ENCODE measurements around the gene IFNA17. TPM values are rescaled to one million over a fixed set of nuclear protein-coding genes. Genes with fewer than 3 reads are reported as not detected.
"Not testable (repeated sequence)": the region's sequence is repeated elsewhere in the genome, so short reads cannot be mapped to it uniquely, and the experiment has no call there.

Gene IFNA17
- total and polyA plus RNA-seq, 3 donors from 2014 or later = not detected

- H3K4me1 ChIP-seq; H3K27ac ChIP-seq; H3K27me3 ChIP-seq; H3K36me3 ChIP-seq (ENCODE audit: low read depth, missing control alignments); H3K4me3 ChIP-seq; intact Hi-C loops (cut with DNase I; ENCODE audit: low total_unique reads); H3K9me3 ChIP-seq: not testable (repeated sequence)
- peak in 1 of 3 experiments; percentile 18 for TF ChIP-seq CTCF (IDR thresholded peaks at IDR 0.05)
- DNase-seq = peak; percentile 35
- WGBS, 2 donors = 46 to 48% methylated on average over 4 of the region's 4 CpGs
These were observed 44.9 kb downstream of the IFNA17 start for GRCh38 chr9:21182810-21183736.

Other genes starting within 250 kb of the IFNA17 start
- gene HACD4, start 196.6 kb downstream of the IFNA17 start, total RNA-seq = 1 to 10 TPM; 1.9 to 2.8 TPM
- gene HACD4, start 196.6 kb downstream of the IFNA17 start, polyA plus RNA-seq (ENCODE audit: insufficient read depth, low read depth, low replicate concordance) = 2.0 TPM
- not detected for gene IFNB1, start 150.3 kb downstream of the IFNA17 start, total RNA-seq
- not detected for gene IFNB1, start 150.3 kb downstream of the IFNA17 start, polyA plus RNA-seq (ENCODE audit: insufficient read depth, low read depth, low replicate concordance)
- not detected for gene IFNW1, start 86.4 kb downstream of the IFNA17 start, total RNA-seq
- gene IFNW1, start 86.4 kb downstream of the IFNA17 start, polyA plus RNA-seq (ENCODE audit: insufficient read depth, low read depth, low replicate concordance) = not detected
- not detected for gene IFNA21, start 61.6 kb downstream of the IFNA17 start, total RNA-seq
- not detected for gene IFNA21, start 61.6 kb downstream of the IFNA17 start, polyA plus RNA-seq (ENCODE audit: insufficient read depth, low read depth, low replicate concordance)
- not detected for gene IFNA4, start 40.6 kb downstream of the IFNA17 start, total RNA-seq
- not detected for gene IFNA4, start 40.6 kb downstream of the IFNA17 start, polyA plus RNA-seq (ENCODE audit: insufficient read depth, low read depth, low replicate concordance)
- not detected for gene IFNA7, start 26.0 kb downstream of the IFNA17 start, total RNA-seq
- not detected for gene IFNA7, start 26.0 kb downstream of the IFNA17 start, polyA plus RNA-seq (ENCODE audit: insufficient read depth, low read depth, low replicate concordance)
- gene IFNA10, start 21.1 kb downstream of the IFNA17 start, total RNA-seq = not detected
- not detected for gene IFNA10, start 21.1 kb downstream of the IFNA17 start, polyA plus RNA-seq (ENCODE audit: insufficient read depth, low read depth, low replicate concordance)
- gene IFNA16, start 10.9 kb downstream of the IFNA17 start, total RNA-seq = not detected
- gene IFNA16, start 10.9 kb downstream of the IFNA17 start, polyA plus RNA-seq (ENCODE audit: insufficient read depth, low read depth, low replicate concordance) = not detected
- not detected for gene IFNA14, start 11.8 kb upstream of the IFNA17 start, total RNA-seq
- not detected for gene IFNA14, start 11.8 kb upstream of the IFNA17 start, polyA plus RNA-seq (ENCODE audit: insufficient read depth, low read depth, low replicate concordance)
- gene IFNA5, start 77.1 kb upstream of the IFNA17 start, total RNA-seq = not detected
- gene IFNA5, start 77.1 kb upstream of the IFNA17 start, polyA plus RNA-seq (ENCODE audit: insufficient read depth, low read depth, low replicate concordance) = not detected
- gene KLHL9, start 107.2 kb upstream of the IFNA17 start, total RNA-seq = 10 to 100 TPM; 17.4 to 19.3 TPM
- gene KLHL9, start 107.2 kb upstream of the IFNA17 start, polyA plus RNA-seq (ENCODE audit: insufficient read depth, low read depth, low replicate concordance) = 12.7 TPM
- under 1 TPM in 1 of 2 donors, not detected in 1; 0.39 TPM for gene IFNA6, start 122.7 kb upstream of the IFNA17 start, total RNA-seq
- not detected for gene IFNA6, start 122.7 kb upstream of the IFNA17 start, polyA plus RNA-seq (ENCODE audit: insufficient read depth, low read depth, low replicate concordance)
- 1 to 10 TPM in 1 of 2 donors, under 1 TPM in 1; 0.63 to 1.9 TPM for gene IFNA13, start 139.8 kb upstream of the IFNA17 start, total RNA-seq
- not detected for gene IFNA13, start 139.8 kb upstream of the IFNA17 start, polyA plus RNA-seq (ENCODE audit: insufficient read depth, low read depth, low replicate concordance)
- 1 to 10 TPM; 1.2 to 1.3 TPM for gene IFNA2, start 157.2 kb upstream of the IFNA17 start, total RNA-seq
- gene IFNA2, start 157.2 kb upstream of the IFNA17 start, polyA plus RNA-seq (ENCODE audit: insufficient read depth, low read depth, low replicate concordance) = not detected
- gene IFNA8, start 180.9 kb upstream of the IFNA17 start, total RNA-seq = not detected
- gene IFNA8, start 180.9 kb upstream of the IFNA17 start, polyA plus RNA-seq (ENCODE audit: insufficient read depth, low read depth, low replicate concordance) = not detected
- gene IFNA1, start 212.2 kb upstream of the IFNA17 start, total RNA-seq = not detected
- not detected for gene IFNA1, start 212.2 kb upstream of the IFNA17 start, polyA plus RNA-seq (ENCODE audit: insufficient read depth, low read depth, low replicate concordance)

All from testis (tissue), 3 donors.